GM10847 (cell line): ENCODE data around the gene CDKN2B.

Experiments
- POLR2A ChIP-seq: IDR thresholded peaks from 2 replicates; pipeline ENCODE4 v1.6.1; 2011; ENCODE audit not compliant: insufficient read length; ENCODE audit errors: extremely low read depth

The CDKN2B gene

GRCh38 chr9:21969951-21970799 is 38.9 kb downstream of the CDKN2B start:
- no peak for TF ChIP-seq POLR2A

- no peak for TF ChIP-seq POLR2A
These were observed 39.8 kb downstream of the CDKN2B start for GRCh38 chr9:21969011-21969940.

- TF ChIP-seq POLR2A: no peak
These were observed 40.6 kb downstream of the CDKN2B start for GRCh38 chr9:21968331-21969010.

GRCh38 chr9:21967702-21968101 is 41.4 kb downstream of the CDKN2B start:
- TF ChIP-seq POLR2A: no peak

GRCh38 chr9:21967169-21967568 is 41.9 kb downstream of the CDKN2B start:
- TF ChIP-seq POLR2A: no peak

GRCh38 chr9:21966140-21966851 is 42.8 kb downstream of the CDKN2B start:
- TF ChIP-seq POLR2A: no peak

- TF ChIP-seq POLR2A: no peak
These were observed 43.6 kb downstream of the CDKN2B start for GRCh38 chr9:21965401-21965951.

- TF ChIP-seq POLR2A: no peak
These were observed 44.1 kb downstream of the CDKN2B start for GRCh38 chr9:21964925-21965385.

- TF ChIP-seq POLR2A: no peak
These were observed 47.5 kb downstream of the CDKN2B start for GRCh38 chr9:21961569-21961968.

- TF ChIP-seq POLR2A: no peak
These were observed 50.3 kb downstream of the CDKN2B start for GRCh38 chr9:21958833-21959232.
